HG03432 (cell line): ENCODE results near the gene ADGRA1.

ENCODE experiments used
- ATAC-seq: cut with Tn5 transposase; IDR thresholded peaks from one replicate; pipeline ENCODE4 v1.9.1; 2021; ENCODE audit warnings: mild to moderate bottlenecking, moderate library complexity; ENCODE audit not compliant: unreplicated experiment

The ADGRA1 gene

DNA sequence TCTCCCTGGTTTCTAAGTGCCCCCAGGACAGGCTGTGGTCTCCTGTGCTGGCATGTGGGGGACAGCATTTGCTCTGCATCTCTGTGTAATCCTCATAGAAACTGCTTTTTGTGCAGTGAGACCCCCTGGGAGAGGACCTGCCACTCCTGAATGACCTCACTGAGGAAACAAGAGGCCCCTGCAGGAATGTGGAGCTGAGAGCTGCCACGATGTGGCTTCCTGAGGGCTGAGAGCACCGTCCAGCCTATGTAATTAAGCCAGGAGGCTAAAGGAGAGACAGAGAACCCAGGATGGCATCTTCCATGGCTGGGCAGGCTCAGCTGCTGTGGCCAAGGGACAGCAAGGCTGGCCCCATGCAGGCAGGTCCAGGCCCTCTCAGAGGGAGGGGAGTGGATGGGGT lies 32.3 kb upstream of the ADGRA1 start:
- ATAC-seq = no peak

DNA sequence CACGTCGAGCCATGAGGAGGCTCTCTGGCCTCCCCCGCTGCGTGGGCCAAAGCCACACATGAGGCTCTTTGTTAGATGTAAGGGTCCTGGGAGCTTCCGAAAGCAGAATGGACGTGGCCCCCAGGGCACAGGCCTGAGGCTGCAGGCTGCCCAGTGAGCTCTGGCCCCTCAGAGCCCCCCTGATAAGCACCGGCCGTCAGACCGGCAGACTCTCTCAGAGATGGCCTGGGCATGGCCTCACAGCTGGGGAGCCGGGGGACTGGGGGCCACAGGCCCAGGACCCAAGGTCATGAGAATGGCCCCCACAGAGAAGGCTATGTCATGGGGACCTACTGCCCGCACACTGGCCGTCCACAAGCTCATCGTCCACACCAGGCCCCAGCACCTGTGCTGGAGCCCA lies 31.7 kb upstream of the ADGRA1 start:
- ATAC-seq = no peak

DNA sequence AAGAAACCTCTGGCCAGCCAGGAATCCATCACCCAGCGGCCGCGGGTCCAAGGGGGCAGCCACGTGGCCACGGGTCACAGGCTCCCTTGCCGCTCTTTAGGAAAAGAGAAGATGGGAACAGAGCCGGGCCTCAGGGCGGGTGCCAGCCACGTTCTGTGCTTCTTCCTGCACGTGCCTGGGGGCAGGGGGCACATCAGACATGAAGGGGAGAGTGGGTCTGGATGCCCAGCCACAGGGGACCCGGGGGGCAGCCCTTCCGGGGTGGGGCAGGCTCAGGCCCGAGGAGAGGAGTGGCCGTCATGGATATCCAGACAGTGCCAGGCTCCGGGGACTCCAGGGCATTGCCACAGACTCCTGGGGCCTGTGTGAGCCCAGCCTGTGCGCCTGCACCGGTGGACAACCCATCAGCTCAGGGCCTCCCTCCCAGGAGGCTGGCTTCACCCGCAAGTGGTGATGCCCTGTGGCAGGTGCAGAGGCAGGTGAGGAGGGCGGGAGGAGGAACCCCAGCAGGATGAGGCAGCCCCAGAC lies 31.0 kb upstream of the ADGRA1 start:
- no peak for ATAC-seq

DNA sequence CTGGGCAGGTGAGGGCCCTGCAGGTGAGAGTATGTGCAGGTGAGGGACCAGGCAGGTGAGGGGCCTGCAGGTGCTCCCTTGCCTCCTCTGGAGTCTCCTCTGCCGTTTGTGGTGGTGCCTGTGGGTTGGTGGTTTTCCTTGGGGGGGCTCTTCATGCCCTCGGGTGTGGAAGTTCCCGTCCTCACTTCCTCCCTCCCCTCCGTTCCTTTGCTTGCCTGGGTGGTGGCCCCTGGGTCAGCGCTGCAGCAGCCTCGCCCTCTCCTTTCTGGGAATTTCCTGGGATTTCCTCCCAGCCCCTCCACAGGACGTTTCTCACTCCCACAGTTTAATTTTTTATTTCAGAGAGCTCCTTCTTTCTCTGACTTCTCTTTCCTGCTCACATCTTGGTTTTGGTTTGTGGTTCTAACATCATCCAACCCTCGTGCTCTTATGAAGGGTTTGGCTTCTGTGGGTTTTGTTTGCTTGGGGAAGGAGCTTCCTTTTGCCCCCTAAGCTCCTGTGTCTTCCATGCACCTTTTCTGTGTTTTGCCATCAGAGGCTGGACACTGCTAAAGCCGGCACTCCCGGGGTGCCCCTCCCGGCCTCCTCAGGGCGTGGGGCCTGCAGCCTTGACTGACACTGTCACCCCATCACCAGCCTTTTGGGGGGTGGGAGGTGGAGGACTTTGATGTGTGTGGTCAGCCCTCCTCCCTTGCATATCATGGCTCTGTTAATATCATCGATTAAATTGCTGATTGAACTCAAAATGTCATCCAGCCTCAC lies 29.2 kb upstream of the ADGRA1 start:
- no peak for ATAC-seq

DNA sequence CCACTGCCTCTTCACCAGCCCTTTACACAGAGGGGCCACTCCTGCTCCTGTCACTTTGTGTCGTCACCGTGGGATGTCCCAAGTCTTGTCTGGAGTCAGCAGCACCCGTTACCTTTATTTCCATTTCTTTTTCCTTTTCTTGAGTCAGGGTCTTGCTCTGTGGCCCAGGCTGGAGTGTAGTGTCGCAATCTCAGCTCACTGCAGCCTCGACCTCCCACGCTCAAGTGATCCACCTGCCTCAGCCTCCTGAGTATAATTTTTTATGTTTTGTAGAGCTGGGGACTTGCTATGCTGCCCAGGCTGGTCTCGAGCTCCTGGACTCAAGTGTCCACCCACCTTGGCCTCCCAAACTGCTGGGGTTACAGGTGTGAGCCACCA lies 28.6 kb upstream of the ADGRA1 start:
- ATAC-seq = no peak

DNA sequence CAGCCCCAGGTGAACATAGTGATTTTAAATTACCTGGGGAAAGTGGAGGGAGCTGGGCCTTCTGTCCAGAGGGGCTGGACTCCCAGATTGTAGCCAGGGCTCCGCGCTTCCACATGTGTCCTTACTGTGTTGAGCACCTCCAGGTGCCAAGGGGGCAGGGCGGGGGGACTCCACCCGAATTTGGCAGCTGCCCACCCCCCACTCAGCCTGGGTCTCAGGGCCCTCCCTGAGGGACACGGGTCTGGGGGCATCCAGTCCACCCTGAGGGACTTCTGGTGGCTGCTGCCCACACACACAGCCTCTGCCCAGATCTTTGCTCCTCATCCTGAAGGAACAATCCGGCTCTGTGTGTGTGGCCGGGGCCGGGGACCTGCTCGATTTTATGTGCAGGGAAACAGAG lies 28.2 kb upstream of the ADGRA1 start:
- ATAC-seq = no peak

DNA sequence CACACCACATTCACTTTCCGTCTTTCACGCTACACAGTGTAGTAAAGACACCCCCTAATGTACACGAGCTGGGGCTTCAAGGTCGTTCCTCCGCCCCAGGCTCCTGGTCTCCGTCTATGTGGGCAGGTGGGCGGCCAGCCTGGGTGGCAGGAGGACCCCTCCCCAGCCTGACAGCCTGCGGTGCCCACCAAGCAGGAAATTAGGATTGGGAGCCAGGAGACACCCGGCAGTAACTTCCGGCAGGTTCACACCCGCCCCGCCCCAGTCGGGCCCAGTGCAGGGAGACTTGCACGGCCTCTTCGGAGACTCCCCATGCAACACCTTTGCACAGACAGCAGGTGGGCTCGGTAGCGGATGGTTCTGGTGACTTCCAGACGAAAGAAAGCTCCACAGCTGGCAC lies 27.7 kb upstream of the ADGRA1 start:
- no peak for ATAC-seq

DNA sequence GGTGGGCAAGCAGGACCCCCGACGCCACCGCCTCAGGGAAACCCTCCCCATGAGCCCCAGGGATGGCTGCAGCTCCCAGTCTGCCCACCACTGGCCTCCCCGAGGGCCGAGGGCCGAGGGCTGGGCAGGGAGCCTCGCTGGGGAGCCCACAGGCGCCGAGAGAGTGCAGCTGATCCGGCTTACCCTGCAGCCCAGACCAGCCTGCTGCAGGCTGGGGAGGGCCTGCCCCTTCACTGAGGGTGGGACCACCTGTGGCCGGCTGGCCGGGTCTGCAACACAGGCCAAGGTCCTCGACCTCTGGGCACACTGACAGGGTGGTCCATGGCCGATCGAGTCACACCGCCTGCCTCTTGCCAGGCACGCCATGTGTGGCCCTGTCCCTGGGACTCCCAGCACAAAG lies 27.3 kb upstream of the ADGRA1 start:
- ATAC-seq = no peak

DNA sequence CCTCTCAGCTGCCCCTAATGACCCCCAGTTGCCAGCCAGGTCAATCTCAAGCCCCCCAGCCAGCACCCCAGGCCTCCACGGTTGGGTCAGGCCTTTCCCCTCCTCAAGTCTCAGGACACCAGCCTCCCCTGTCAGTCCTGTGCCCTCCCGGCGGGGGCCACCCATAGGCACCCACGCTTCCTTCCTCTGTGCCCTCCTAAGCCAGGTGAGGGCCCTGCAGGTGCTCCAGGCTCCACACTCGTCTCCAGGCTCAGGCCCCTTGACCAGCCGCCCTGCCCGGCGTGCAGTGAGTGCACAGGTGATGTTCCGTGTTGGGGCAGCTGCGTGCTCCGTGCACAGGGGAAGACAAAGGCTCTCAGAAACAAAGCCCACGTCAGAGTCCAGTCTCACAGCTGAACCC lies 26.8 kb upstream of the ADGRA1 start:
- no peak for ATAC-seq

DNA sequence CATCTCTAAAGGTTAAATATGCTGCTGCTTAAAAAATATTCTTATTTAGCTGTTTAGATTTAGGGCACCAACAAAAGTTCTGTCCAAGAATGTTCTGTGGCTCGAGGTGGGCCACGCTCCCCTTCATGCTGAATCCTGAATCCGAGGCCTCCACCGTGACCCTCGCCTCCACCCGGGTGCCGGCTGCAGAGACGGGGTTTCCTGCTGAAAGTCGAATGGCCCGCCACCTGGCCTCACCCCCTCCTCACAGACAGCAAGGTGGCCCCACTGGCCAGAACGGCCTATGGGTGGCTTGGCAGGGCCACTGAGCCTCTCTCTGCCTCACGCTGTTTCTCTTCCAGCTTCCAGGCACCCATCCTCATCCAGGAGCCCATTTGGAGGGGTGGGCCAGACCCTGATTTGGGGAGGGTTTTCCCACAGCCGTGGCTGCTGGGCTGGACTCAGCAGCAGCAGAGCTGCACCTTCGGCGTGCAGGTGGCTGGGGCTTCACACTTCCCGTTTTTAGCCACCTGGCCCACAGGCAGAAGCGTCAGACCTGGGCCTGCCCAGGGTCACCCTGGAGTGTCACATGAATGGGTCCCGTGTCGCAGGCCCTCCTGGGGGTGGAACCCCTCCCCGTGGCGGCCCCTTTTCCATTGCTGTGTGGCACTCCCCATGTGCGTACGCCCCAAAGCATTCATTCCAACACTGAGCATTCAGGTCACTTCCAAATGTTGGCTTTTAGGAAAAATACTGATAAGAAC lies 26.3 kb upstream of the ADGRA1 start:
- no peak for ATAC-seq

DNA sequence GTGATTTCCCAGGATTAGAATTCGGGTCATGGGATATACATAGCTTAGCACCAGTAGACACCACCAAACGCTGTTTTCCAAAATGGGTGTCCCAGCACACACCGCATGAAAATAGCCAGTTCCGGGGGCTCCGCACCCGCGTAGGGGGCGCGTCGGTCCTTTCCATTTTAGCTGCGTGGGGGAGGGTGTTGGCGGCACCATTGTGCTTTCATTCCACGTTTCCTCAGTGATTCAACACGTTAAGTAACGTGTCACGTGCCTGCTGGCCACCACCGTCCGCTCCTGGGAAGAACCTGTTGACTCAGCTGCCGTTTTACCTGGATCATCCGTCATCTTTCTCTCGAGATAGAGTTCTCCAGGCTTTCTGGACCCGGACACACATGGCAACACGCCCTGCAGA lies 25.6 kb upstream of the ADGRA1 start:
- no peak for ATAC-seq

DNA sequence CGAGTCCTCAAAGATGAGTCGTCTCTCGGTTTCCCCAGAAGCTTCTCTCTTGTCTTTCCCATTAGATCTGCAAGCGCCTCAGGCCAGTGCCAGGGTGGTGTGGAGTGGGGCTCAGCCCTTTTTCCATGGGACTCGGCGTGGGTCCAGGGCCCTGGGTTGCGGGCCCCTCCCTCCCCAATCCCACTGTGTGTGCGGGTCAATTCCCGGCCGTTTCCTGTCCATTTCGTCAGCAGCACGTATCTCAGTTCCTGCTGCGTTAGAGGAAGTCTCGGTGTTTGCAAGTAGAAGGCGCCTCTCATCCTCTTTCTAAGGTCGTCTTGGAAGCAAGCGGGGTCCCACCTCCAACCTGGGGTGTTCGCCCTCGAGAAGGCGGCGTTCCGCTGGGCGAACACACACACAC lies 25.1 kb upstream of the ADGRA1 start:
- ATAC-seq = no peak

DNA sequence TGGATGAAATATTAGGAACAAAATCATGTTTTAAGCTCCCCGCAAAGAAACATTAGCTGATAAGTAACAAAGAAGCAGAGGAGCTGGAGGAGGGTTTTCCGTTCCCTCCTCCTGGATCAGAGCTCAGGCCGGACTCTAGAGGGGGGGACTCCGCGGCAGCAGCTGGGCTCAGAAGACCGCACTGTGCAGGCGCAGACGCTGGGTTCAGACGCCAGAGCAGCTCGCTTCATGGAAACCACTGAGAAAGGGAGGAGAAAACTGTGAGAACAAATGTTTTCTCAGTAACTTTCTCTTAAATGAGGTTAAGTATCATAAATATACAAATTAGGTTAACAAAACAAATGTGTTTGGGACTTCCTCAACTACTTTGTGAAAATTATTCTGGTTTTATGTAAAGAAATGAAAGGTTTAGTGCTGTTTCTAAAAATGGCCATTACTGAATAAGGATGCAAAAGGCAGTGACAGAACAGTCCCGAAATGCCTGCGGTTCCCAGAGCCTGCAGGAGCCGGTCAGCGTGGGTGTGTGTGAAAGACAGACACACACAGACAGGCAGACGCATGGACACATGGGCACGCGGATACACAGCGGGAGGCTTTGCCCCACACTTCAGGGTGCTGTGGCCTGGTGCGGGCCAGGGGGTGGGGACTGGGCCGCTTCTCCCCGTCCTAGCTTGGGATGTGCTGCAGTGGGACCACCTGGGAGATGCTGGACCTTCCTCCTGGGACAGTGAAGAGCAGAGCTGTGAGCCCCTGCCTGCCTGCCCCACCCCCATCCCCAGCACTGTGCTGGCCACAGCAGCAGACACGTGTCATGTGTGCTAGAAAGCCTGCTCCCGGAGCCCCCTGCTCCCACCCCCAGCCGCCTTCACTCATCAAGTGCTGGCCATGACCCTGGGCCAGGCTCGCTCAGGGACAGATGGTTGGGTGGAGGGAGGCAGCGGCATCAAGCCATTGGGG lies 20.3 kb upstream of the ADGRA1 start:
- ATAC-seq = no peak

DNA sequence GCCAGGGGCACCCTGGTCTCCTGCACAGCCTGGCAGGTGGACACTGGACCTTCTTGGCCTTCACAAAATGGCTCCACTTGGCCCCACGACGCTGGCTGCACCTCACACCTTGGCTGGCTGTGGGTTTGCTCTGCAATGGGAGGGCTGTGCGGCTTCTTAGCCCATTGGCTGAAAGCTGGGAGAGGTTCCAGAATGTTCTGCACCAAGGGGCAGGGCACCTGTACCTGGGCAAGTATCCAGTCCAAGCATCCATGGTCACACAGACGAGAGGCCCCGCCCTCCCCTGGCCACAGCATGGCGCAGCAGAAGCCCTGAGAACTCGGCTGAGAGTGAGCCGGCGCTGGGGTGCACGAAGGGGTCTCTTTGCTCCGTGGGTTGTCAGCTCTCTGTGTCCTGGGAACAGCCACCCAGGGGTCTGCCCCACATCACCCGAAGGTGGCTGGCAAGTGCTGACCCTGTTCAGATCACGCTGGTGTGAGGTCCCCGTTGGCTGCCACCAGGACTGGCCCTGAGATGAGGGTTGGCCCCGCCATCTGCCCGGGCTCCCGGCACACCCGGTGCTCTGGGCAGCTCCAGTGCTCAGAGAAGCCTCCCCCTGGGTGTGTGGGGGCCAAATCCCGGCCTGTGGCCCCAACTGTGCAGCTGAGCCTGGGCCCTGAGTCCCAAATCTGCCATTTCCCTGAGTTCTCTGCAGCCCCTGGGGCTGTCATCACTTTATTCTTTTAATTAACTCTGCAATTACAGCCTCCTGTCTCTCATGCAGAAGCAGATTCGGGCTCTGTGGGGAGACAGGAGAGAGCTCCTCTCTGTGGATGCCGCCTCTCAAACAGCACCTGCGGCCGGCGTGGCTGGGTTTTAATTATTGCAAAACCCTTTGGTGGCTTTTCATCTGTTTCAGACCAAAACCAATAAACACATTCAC lies 19.4 kb upstream of the ADGRA1 start:
- ATAC-seq = no peak

DNA sequence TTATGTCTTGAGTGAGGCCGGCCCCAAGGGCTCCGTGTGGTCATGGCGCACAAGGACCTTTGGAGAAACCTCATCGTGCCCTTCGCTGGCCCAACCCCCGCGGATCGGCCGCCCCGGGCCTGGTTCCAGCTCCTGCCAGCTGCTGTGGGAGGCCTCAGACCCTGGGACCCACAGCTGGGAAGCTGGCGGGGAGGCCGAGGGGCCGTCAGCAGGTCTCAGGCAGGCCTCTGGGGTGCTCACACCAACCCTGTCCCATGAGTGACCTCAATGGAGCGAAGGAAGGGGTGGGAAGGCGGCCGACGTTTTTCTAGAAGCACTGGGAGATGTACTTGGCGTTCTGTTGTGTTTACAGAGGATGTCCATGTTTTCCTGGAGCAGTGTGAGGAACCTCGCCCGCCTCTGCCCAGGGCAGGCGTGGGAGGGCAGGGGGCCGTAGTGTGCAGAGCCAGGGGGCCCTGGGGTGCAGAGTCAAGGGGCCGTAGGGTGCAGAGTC lies 18.6 kb upstream of the ADGRA1 start:
- no peak for ATAC-seq

DNA sequence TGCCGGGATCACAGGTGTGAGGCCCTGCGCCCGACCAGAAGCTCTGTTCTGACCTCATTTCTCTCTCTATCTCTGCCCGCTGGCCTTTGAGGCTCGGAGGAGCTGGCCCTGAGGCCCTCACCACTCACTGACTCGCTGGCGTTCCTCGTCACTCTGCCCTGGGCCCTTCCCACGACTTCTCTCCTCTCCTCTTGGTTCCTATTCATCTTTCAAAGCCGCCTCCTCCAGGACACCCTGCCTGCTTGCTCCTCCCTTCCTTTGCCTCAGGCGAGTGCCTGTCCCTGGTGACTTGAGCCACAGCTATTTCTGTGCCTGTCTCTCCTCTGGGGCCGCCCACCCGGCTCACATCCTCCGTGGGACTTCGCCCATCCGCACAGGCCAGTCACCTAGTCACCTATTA lies 17.3 kb upstream of the ADGRA1 start:
- ATAC-seq = no peak

DNA sequence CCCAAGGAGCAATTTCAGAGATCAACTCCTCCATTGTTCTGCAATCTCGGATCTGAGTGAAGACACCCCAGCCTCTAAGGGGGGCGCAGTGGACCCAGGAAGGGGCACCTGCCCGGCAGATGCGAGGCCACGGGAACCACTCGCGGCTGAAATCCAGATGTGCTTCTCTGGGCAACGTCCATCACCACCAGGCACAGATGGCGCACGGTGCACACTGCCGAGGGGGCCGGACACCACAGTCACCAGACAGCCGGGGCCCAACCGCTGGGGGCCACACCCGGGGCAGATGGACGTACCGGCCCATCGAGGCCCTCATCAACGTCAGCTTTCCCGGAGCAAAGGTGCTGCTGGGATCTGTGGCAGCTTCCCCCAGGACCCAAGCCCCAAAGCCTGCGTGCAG lies 16.9 kb upstream of the ADGRA1 start:
- no peak for ATAC-seq

DNA sequence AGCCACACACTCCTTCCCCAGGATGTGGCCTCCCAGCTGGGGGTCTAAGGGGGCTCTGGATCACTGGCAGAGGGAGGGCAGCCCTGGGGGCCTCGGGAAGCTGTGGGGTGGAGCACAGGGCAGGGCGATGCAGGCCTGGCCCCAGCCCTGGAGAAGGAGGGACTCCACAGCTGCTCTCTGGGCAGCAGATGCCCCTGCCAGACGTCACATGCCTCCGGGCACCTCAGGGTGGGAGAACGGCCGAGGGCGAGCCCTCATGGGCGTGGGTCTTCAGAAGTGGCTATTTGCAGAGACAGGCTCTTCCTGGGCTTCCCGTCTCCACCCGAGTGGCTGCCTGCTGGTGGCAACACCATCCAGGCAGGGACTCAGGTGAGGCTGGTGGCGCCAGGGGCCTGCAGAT lies 16.0 kb upstream of the ADGRA1 start:
- no peak for ATAC-seq

DNA sequence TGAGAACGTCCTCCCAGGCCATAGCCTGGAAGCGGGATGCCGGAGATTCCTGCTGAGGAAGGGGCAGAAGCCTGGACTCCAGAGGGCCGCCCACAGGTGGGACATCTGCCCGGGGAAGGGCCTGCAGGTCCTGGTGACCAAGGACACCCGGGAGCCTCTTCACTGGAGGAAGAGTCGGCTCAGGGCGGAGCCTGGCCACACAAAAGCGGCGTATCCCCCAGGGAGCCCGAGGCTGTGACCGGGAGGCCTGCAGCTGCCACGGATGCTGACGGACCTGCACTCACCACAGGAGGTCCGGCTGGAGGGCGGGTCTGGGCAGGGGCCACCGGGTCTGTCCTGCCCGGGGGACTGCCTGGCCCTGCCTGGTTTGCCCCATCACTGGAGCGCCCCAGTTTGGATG lies 15.5 kb upstream of the ADGRA1 start:
- no peak for ATAC-seq

DNA sequence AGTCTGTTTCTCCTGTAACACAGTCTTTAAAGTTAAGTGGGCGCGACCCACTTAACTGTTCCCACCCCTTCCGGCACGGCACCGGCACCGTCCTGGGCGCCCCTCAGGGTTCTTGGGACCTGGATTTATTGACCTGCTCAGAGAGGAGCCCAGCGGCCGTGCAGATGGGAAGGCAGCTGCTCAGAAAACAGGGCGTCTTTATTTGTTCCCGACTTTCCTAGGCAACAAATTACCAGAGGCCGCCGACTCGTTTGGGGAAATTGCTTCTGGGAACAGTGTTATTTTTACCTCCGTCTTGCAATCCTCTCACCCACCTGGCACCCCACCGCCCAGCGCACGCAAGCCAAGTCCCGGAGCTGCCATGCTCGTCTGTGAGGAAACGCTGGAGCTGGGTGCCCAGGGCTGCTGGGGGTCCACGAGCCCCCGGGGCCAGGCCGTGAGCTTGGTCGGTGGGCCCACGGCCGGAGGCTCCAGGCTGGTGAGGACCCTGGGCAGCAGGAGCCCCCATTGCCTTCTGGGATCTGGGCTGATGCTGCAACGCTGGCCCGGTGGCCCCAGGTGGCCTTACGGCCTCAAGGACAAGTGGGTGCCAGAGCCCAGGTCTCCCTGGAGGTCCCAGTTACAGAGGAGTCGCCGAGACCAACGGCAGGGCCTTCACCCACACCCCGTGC lies 14.9 kb upstream of the ADGRA1 start:
- no peak for ATAC-seq
